ENCODE results near the gene TLE3.
"Not testable (repeated sequence)": the region's sequence is repeated elsewhere in the genome, so short reads cannot be mapped to it uniquely, and the experiment has no call there.

The TLE3 gene

DNA sequence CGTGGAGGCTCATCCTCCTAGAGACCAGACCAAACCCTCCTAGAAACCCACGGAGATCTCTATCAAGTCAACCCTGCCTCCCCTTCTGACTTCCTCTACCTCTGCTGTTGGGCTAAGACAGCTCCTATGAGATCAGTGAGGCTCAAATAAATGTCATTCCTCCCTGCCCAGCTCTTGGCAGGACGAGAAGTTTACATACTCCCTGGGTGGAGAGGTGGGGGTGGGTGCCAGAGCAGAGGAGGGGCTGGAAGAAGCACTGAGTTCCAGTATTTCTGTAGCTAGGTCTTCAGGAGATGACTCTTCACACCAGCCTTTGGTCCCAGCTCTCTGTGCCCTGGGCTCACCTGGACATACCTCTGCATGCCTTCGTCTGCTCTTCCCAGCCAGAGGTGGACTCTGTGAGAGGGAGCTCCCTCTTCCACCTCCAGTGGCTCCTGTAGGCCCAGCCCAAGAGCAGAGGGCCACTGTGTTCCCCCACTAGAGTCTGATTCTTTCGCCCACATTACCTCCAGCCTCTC, 42.4 kb upstream of the TLE3 start:
- H3K4me1 ChIP-seq = peaks cover 14% of the 10 kb centered on the region
- no peak overlapping the region for H3K9ac ChIP-seq
- no peaks in the 10 kb centered on the region for H3K9me3 ChIP-seq
- no peak overlapping the region for H3K4me3 ChIP-seq
- H3K27ac ChIP-seq = no peak overlapping the region
- H3K36me3 ChIP-seq = no peaks in the 10 kb centered on the region
- H3K4me2 ChIP-seq = peak overlapping the region; percentile 49; the same call in 1 of the 2 replicates
- TF ChIP-seq Cebpa-rat (IDR thresholded peaks at IDR 0.05) = no peak
- no peaks in the 10 kb centered on the region for H3K27me3 ChIP-seq
- no peaks in the 10 kb centered on the region for H4K20me1 ChIP-seq

DNA sequence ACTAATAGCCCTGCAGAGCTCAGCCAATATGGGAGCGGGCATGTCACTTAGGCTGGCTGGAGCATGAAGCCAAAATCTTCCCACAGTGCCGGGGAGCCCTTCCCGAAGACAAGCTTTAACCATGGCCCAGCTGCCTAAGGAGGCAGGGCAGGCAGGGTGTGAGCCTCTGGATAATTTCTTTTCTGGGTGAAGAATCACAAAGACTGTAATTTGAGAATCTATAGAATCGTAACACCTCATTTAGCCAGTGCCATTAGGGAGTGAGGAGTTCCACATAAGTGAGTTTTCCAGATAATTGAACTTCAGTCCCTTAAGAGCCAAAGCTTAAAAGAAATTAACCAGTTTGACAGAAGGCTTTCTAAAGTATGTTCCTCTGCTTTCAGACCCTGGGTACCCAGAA, 40.2 kb upstream of the TLE3 start:
- H3K4me1 ChIP-seq = peaks cover 14% of the 10 kb centered on the region
- no peaks in the 10 kb centered on the region for H3K36me3 ChIP-seq
- H3K4me3 ChIP-seq = no peak overlapping the region
- H3K27ac ChIP-seq = no peak overlapping the region
- no peak overlapping the region for H3K4me2 ChIP-seq
- H3K9me3 ChIP-seq = no peaks in the 10 kb centered on the region
- H4K20me1 ChIP-seq = no peaks in the 10 kb centered on the region
- H3K27me3 ChIP-seq = no peaks in the 10 kb centered on the region
- H3K9ac ChIP-seq = no peak overlapping the region
- no peak for TF ChIP-seq Cebpa-rat (IDR thresholded peaks at IDR 0.05)

DNA sequence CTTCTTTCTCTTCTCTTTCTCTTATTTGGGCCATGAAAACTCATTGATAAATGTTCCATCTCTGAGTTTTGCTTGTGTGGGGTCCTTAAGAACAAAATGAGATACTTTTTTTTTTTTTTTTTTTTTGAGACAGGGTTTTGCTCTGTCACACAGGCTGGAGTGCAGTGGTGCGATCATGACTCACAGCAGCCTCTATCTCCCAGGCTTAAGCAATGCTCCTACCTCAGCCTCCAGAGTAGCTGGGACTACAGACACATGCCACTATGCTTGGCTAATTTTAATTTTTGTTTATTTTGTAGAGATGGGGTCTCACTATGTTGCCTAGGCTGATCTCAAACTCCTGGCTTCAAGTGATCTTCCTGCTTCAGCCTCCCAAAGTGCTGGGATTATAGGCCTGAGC, 39.3 kb upstream of the TLE3 start:
- H3K27ac ChIP-seq, H3K4me3 ChIP-seq, H3K36me3 ChIP-seq, H4K20me1 ChIP-seq, H3K27me3 ChIP-seq, H3K4me2 ChIP-seq, H3K9ac ChIP-seq, H3K9me3 ChIP-seq: not testable (repeated sequence)
- peaks cover 14% of the 10 kb centered on the region for H3K4me1 ChIP-seq

GRCh38 chr15:70133781-70134421, 36.2 kb upstream of the TLE3 start:
- no peaks in the 10 kb centered on the region for H3K36me3 ChIP-seq
- no peak overlapping the region for H3K27ac ChIP-seq
- no peak overlapping the region for H3K4me3 ChIP-seq
- peaks cover 5% of the 10 kb centered on the region; the same call in 1 of the 2 replicates for H4K20me1 ChIP-seq
- no peaks in the 10 kb centered on the region for H3K9me3 ChIP-seq
- no peak for TF ChIP-seq Cebpa-rat (IDR thresholded peaks at IDR 0.05)
- no peak overlapping the region for H3K9ac ChIP-seq
- no peaks in the 10 kb centered on the region; the same call in 1 of the 2 replicates for H3K27me3 ChIP-seq
- H3K4me2 ChIP-seq = no peak overlapping the region
- no peaks in the 10 kb centered on the region for H3K4me1 ChIP-seq

DNA sequence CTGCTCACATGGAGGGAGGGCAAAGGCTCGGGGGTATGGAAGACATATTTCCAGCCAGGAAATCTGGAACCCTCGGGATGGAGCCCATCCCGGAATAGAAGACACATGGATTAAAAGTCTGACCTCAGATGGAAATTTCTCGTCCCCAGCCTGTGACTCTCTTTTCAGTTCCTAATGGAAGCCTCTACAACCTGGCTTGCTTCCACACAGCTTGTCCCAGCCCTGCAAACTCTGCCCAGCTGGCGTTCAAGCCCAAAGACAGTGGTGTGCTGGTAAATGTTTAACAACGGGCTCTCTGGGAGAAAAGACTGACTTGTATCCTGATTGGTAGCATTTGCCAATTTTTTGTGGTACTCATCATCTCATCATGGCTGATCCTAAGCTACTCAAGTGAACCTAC, 35.6 kb upstream of the TLE3 start:
- TF ChIP-seq Cebpa-rat (IDR thresholded peaks at IDR 0.05) = no peak
- Histone ChIP-seq H3K4me3 (no peak overlapping the region), H3K9ac (no peak overlapping the region), H3K27ac (no peak overlapping the region), H3K27me3 (no peaks in the 10 kb centered on the region; the same call in 1 of the 2 replicates), H3K4me2 (no peak overlapping the region), H4K20me1 (peaks cover 5% of the 10 kb centered on the region; the same call in 1 of the 2 replicates), H3K36me3 (no peaks in the 10 kb centered on the region), H3K4me1 (no peaks in the 10 kb centered on the region), H3K9me3 (no peaks in the 10 kb centered on the region)

DNA sequence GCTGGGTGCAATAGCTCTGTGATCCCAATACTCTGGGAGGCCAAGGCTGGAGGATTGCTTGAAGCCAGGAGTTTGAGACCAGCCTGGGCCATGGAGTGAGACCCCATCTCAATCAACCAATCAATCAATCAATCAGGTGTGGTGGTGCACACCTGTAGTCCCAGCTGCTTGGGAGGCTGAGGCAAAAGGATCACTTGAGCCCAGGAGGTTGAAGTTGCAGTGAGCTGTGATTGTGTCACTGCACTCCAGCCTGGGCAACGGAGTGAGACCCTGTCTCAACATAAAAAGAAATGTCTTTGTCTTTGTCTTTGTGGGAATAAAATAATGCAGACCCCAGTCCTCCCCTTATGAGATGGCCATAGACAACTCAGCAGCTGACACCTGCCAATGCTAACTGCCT, 34.9 kb upstream of the TLE3 start:
- H3K27ac ChIP-seq = no peak overlapping the region
- H3K4me2 ChIP-seq = no peak overlapping the region
- H3K27me3 ChIP-seq = no peaks in the 10 kb centered on the region; the same call in 1 of the 2 replicates
- H3K4me3 ChIP-seq = no peak overlapping the region
- H3K36me3 ChIP-seq = no peaks in the 10 kb centered on the region
- H3K9me3 ChIP-seq = no peaks in the 10 kb centered on the region
- H3K9ac ChIP-seq = no peak overlapping the region
- no peak for TF ChIP-seq Cebpa-rat (IDR thresholded peaks at IDR 0.05)
- peaks cover 4% of the 10 kb centered on the region for H3K4me1 ChIP-seq
- H4K20me1 ChIP-seq = peaks cover 5% of the 10 kb centered on the region; the same call in 1 of the 2 replicates

- no peak overlapping the region for H3K27ac ChIP-seq
- no peak overlapping the region for H3K4me3 ChIP-seq
- no peak for TF ChIP-seq Cebpa-rat (IDR thresholded peaks at IDR 0.05)
- no peak overlapping the region for H3K4me2 ChIP-seq
- H3K4me1 ChIP-seq = peaks cover 8% of the 10 kb centered on the region
- no peaks in the 10 kb centered on the region for H3K36me3 ChIP-seq
- no peak overlapping the region for H3K9ac ChIP-seq
- no peaks in the 10 kb centered on the region for H3K9me3 ChIP-seq
- peaks cover 5% of the 10 kb centered on the region; the same call in 1 of the 2 replicates for H4K20me1 ChIP-seq
- no peaks in the 10 kb centered on the region; the same call in 1 of the 2 replicates for H3K27me3 ChIP-seq
Measured at GRCh38 chr15:70132139-70132538, 34.4 kb upstream of the TLE3 start.

DNA sequence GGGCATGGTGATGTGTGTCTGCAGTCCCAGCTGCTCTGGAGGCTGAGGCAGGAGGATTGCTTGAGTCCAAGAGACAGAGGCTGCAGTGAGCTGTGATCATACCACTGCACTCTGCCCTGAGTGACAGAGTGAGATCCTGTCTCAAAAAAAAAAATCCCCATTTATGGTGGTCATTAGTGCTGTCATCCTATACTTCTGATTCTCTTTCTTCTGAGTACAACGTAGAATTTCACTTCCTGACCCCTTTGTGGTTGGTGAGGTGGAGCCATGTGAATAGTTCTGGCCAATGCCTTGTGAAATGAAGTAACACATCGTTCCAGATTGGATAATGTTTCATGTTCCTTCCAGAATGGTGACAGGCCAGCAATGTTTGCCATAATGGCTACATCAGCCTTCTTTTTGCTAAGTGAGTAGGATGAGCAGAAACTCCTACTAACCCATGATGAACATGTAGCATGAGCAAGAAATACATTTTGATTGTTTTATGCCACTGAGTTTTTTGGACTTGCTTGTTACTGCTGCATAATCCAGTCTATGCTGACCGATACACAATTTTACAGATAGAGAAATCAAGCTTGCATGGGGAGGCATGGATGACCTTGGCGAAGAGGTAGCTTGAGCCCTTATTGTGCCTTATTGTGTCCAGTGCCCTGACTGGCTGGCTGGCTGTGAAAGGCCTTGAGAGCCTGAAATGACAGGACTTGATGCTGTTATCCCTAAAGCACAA, 30.9 kb upstream of the TLE3 start:
- Histone ChIP-seq H4K20me1 (peaks cover 22% of the 10 kb centered on the region; the same call in 1 of the 2 replicates), H3K36me3 (no peaks in the 10 kb centered on the region), H3K27ac (no peak overlapping the region), H3K9me3 (no peaks in the 10 kb centered on the region), H3K27me3 (peaks cover 8% of the 10 kb centered on the region), H3K9ac (no peak overlapping the region), H3K4me2 (no peak overlapping the region), H3K4me3 (no peak overlapping the region), H3K4me1 (peaks cover 30% of the 10 kb centered on the region)
- no peak for TF ChIP-seq Cebpa-rat (IDR thresholded peaks at IDR 0.05)

DNA sequence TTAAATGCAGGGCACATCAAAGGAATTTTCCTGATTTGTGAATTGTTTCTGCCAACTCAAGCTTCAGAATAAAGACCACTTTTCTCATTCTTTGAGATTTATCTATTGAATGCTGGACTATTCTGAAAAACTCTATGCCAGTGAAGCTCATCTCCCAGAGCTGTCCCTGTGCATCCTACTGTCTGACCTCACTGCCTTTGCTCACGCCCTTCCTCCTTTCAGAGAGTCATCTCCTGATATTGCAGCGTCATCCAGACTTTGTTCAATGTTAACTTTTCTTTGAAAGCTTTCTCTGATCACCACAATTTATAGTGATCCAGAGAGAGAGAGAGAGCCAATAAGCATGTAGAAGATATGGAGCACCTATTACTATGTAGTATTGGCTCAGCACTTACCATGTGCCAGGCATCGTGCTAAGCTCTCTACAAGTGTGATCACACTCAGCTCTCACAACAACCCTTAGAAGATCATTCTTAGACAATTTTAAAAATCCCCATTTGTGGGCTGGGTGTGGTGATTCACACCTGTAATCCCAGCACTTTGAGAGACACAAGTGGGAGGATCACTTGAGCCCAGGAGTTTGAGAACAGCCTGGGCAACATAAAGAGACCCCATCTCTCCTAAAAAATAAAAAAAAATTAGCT, 30.2 kb upstream of the TLE3 start:
- H3K9ac ChIP-seq = no peak overlapping the region
- H3K4me3 ChIP-seq = no peak overlapping the region
- no peaks in the 10 kb centered on the region for H3K36me3 ChIP-seq
- TF ChIP-seq Cebpa-rat (IDR thresholded peaks at IDR 0.05) = no peak
- H3K27ac ChIP-seq = no peak overlapping the region
- H3K27me3 ChIP-seq = peaks cover 11% of the 10 kb centered on the region
- peaks cover 30% of the 10 kb centered on the region for H3K4me1 ChIP-seq
- H4K20me1 ChIP-seq = peaks cover 22% of the 10 kb centered on the region; the same call in 1 of the 2 replicates
- H3K9me3 ChIP-seq = no peaks in the 10 kb centered on the region
- peak overlapping the region; percentile 51 for H3K4me2 ChIP-seq

- H3K4me2 ChIP-seq = peak overlapping the region; percentile 51
- no peaks in the 10 kb centered on the region for H3K36me3 ChIP-seq
- no peak for TF ChIP-seq Cebpa-rat (IDR thresholded peaks at IDR 0.05)
Measured at GRCh38 chr15:70127288-70127746, 29.6 kb upstream of the TLE3 start.

More at GRCh38 chr15:70127288-70127746, 29.6 kb upstream of the TLE3 start:
- peaks cover 22% of the 10 kb centered on the region; the same call in 1 of the 2 replicates for H4K20me1 ChIP-seq
- peaks cover 12% of the 10 kb centered on the region for H3K27me3 ChIP-seq
- H3K27ac ChIP-seq = no peak overlapping the region
- no peak overlapping the region for H3K9ac ChIP-seq
- H3K4me3 ChIP-seq = no peak overlapping the region
- no peaks in the 10 kb centered on the region for H3K9me3 ChIP-seq
- H3K4me1 ChIP-seq = peaks cover 30% of the 10 kb centered on the region

All from BLaER1 (cell line).